Kidney (tissue), 14 donors: ENCODE measurements around the gene AMOT. TPM values are rescaled to one million over a fixed set of nuclear protein-coding genes. Genes with fewer than 3 reads are reported as not detected.

ENCODE experiments used
- DNase-seq, 5 donors: peaks; one replicate each; pipeline ENCODE4 v3.0.0-alpha.2; 2013 to 2020
- FAIRE-seq: peaks from 2 replicates; lab custom pipeline; 2012; peaks lifted over from hg19 to GRCh38; lab: Jason Lieb, UNC
- H3K27ac ChIP-seq, 2 donors: one replicate each; pipeline ENCODE4 v1.7.0; 2013; ENCODE audit warnings: low read depth in 2 of 2, low read length in 2 of 2, inconsistent platforms in 1 of 2
- H3K27me3 ChIP-seq: one replicate; pipeline ENCODE4 v1.7.1; 2013; ENCODE audit warnings: low read length, inconsistent platforms; ENCODE audit not compliant: control insufficient read depth, insufficient read depth
- H3K36me3 ChIP-seq, 3 donors: one replicate each; pipeline versions ENCODE4 v1.7.0 to v1.7.1; 2013; ENCODE audit warnings: low read length in 3 of 3, control low read depth in 1 of 3, inconsistent platforms in 1 of 3; ENCODE audit not compliant: insufficient read depth in 3 of 3, control insufficient read depth in 2 of 3
- H3K4me1 ChIP-seq, 3 donors: one replicate each; pipeline versions ENCODE4 v1.7.0 to v1.7.1; 2013; ENCODE audit warnings: low read length in 3 of 3, inconsistent platforms in 1 of 3, low read depth in 1 of 3; ENCODE audit not compliant: control insufficient read depth in 2 of 3, insufficient read depth in 2 of 3
- H3K4me3 ChIP-seq, 3 donors: one replicate each; pipeline versions ENCODE4 v1.7.0 to v1.8.1; 2013; ENCODE audit warnings: low read length in 3 of 3, control low read depth in 1 of 3, inconsistent platforms in 1 of 3
- H3K9ac ChIP-seq, 3 donors: one replicate each; pipeline versions ENCODE4 v1.7.0 to v1.7.1; 2013; ENCODE audit warnings: low read length in 3 of 3, control low read depth in 1 of 3, inconsistent platforms in 1 of 3
- H3K9me3 ChIP-seq, 3 donors: one replicate each; pipeline versions ENCODE4 v1.7.0 to v1.7.1; 2013; ENCODE audit warnings: low read length in 3 of 3, control low read depth in 1 of 3, inconsistent platforms in 1 of 3; ENCODE audit not compliant: control insufficient read depth in 2 of 3, insufficient read depth in 1 of 3
- CTCF ChIP-seq: IDR thresholded peaks from 3 replicates; pipeline ENCODE4 v1.5.1; 2012; ENCODE audit warnings: mild to moderate bottlenecking, moderate library complexity, borderline replicate concordance; ENCODE audit not compliant: insufficient read depth; ENCODE audit errors: extremely low read depth
- intact Hi-C: fragments of 100-400 bp; cut with DNase I; formaldehyde crosslinking; loops from one replicate; pipeline ENCODE4 v1.11.1; 2022
- polyA plus RNA-seq: library from polyadenylated mRNA; stranded (reverse); fragments of 350-450 nt; fragmentation: Illumina TruSeq; extraction: RNeasy Lipid Tissue Mini Kit (QIAGEN cat#74804); gene quantifications from one replicate; pipeline ENCODE4 v1.2.3, GENCODE V29; 2014; ENCODE audit warnings: low read depth, low replicate concordance; ENCODE audit not compliant: insufficient read depth
- total RNA-seq: library from RNA; stranded (reverse); fragmentation: NEBNext Ultra II Directional; extraction: Animal tissue kit (Norgen Biotek cat#: 25700); gene quantifications from one replicate; pipeline ENCODE4 v1.2.1, GENCODE V29; 2021
- donor health status: control.
- donor health status: control.
- donor health status: control.
- donor health status: control.
- donor health status: control.
- donor health status: DM: yes; HTN: yes; CAD: no.
- donor health status: Normal renal cell carcinoma (clear cell type).

AMOT gene
- total and polyA plus RNA-seq, 2 donors from 2014 or later, result 5.5 to 35.1 TPM

DNA sequence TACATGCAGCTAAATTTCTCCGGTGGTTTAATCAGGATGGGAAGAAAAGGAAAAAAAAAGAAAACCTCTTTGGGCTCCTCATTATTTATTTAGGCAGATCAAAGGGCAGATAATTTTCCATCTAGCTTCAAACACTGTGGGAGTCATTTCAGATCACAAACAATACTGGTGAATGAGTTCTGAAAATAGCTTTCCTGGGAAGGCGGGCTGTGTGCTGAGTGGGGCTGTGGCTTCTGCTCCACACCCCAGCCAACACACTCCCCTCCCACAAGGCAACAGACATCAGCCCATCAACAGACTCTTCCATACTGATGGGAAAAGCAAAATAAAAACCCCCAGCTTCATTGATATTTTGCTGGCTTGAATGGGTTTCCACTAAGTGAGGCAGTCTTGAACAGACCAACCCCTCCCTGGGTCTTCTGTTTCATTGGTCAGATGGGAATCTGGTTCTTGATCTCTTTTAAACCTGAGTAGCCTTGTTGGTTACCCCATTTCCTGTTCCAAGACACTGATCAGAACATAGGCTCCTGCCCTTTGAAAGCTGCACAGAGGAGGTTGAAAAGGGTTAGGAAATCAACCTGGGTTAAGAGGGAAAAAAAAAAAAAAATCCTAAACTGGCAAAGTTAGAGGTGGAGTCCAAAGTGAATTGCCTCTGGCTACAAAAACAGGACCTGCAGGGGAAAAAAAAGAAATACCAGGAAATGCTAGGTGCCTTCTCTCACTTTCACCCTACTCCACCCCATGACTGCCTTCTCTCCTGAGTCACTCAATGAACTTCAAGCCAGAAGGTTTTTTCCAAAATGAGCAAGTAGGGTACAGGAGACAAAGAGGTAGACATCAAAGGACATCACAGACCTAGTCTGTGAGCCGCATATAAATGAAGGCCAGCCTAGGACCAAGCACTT is 20.0 kb downstream of the AMOT start:
- no peak for FAIRE-seq
- intact Hi-C loops, result no loop called here
- no peak for TF ChIP-seq CTCF
- H3K9ac ChIP-seq, result no peak overlapping the region
- H3K36me3 ChIP-seq, result no peaks in the 10 kb centered on the region
- H3K9me3 ChIP-seq, result no peaks in the 10 kb centered on the region
- peaks cover 5% of the 10 kb centered on the region for H3K27me3 ChIP-seq
- no peak for DNase-seq
- no peak overlapping the region for H3K4me3 ChIP-seq
- no peak overlapping the region for H3K27ac ChIP-seq
- peaks cover 0 to 11% (median 0%) of the 10 kb centered on the region in 3 donors for H3K4me1 ChIP-seq

DNA sequence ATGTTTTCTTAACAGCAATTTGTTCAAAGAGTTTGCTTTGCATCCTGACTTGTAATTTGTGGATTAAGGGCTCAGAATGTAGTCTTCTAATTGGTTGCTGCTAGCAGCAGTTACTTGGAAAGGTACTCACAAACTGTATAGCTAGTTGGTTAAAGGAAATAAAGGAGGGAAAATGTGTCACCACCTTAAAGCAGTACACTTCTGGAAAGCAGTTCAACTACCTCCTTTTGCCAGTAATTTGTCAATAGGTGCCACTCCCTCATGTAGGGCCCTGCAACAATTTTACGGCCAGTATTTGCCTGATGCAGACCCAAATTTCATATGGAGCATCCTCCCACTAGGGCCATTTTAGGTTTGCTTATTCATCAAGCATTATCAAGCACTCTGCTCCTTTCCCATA is 20.8 kb downstream of the AMOT start:
- TF ChIP-seq CTCF, result no peak
- intact Hi-C loops, result no loop called here
- Histone ChIP-seq H3K9ac (no peak overlapping the region), H3K4me3 (no peak overlapping the region), H3K9me3 (no peaks in the 10 kb centered on the region), H3K27ac (no peak overlapping the region), H3K4me1 (peaks cover 0 to 11% (median 0%) of the 10 kb centered on the region in 3 donors), H3K27me3 (peaks cover 5% of the 10 kb centered on the region), H3K36me3 (no peaks in the 10 kb centered on the region)
- DNase-seq (no peak), FAIRE-seq (no peak)

DNA sequence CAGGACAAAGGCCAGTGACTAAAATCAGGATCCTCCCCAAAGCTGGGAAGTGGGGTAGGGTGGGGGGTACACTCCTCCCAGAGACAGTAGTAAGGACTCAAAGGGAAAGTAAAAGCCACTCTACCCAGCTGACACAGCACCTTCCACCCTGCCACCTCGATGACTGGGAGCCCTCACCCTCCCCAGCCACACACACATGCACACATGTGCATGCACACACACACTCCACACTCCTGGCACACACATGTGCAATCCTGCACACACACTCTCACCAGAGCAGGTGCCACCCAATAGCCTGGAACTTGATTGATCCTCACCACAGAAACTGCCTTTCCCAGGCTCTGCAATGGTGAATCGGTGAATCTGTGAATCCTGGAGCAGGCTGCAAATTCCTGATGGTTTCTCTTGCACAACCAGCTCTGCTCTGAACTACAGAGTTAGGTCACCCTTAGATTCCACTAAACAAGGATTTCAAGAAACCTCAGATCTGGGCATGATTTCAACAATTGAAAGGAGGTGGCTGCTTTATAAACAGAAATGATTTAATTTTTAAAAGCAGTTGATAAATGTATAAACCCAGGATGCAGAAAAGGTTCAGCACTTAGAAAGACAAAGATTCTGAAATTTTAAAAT is 21.5 kb downstream of the AMOT start:
- H3K4me1 ChIP-seq, result peaks cover 0 to 11% (median 0%) of the 10 kb centered on the region in 3 donors
- H3K27ac ChIP-seq, result peak overlapping the region in 1 of 2 donors; percentile 13
- intact Hi-C loops, result no loop called here
- H3K27me3 ChIP-seq, result peaks cover 5% of the 10 kb centered on the region
- no peaks in the 10 kb centered on the region for H3K36me3 ChIP-seq
- H3K9me3 ChIP-seq, result no peaks in the 10 kb centered on the region
- peak in 3 of 5 donors; percentile 12 to 34 (median 31) for DNase-seq
- TF ChIP-seq CTCF, result no peak
- peak; percentile 46 for FAIRE-seq
- peak overlapping the region in 2 of 3 donors; percentile 50 to 56 for H3K4me3 ChIP-seq
- H3K9ac ChIP-seq, result no peak overlapping the region
